Measurements from ENCODE around the gene CUL2. TPM values are rescaled to one million over a fixed set of nuclear protein-coding genes. Genes with fewer than 3 reads are reported as not detected.
A peak's percentile ranks its signal among the peaks of the same experiment; 100 is the strongest.

The CUL2 gene
- 10 to 100 TPM; 29.1 to 31.1 TPM for total RNA-seq
- long read RNA-seq, donor 1, full-length matches to known transcripts: 6 of 9 reads
- long read RNA-seq, donor 1, partial matches to known transcripts: 2 of 9 reads
- long read RNA-seq, donor 1, other reads (novel, unspliced or antisense): 1 of 9 reads
- long read RNA-seq, donor 2, full-length matches to known transcripts: 15 of 19 reads
- long read RNA-seq, donor 2, partial matches to known transcripts: 3 of 19 reads
- long read RNA-seq, donor 2, other reads (novel, unspliced or antisense): 1 of 19 reads

DNA sequence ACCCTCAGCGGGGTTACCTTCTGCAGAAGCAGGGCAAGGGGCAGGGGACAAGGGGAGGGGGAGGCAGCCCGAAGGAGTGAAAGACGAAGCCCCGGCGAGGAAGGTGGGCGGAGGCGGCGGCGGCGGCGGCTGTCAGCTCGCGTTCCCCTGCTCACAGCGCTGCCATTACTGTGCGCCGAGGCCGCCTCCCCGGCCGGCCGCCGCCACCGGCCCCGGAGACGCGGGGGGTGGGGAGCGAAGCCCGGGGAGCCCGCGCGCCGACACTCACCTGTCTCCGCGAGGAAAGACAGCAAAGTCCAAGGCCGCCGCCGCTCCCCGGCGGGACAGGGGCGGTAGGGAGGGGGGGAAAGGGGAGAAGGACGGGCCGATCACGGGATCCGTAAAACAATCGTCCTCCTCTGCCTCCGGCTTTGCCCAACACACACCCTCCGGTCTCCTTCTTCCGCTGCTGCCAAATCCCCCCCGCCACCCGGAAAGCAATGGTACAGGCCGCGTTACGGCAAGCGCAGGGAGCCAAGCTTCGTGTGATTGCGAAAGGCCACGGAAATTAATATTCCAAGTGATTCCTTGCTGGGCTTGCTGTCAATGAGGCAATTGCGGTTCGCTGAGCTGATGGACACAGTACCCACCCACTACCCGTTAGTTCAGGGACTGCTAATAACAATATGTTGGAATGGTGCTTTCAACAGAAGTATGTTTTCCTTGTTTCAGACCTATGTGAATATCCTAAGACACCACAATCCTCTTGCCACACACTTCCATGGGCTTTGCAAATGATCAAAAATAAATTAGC is at the start of gene CUL2:
Gene CUL2, minus strand, starts transcription at position 180 of the 793 bp plus-strand sequence. CDS start 19,024 bp downstream, outside the sequence.
- intact Hi-C loops (cut with DNase I): no loop called here
- peak; percentile 97 for DNase-seq (ENCODE audit: low spot score)

DNA sequence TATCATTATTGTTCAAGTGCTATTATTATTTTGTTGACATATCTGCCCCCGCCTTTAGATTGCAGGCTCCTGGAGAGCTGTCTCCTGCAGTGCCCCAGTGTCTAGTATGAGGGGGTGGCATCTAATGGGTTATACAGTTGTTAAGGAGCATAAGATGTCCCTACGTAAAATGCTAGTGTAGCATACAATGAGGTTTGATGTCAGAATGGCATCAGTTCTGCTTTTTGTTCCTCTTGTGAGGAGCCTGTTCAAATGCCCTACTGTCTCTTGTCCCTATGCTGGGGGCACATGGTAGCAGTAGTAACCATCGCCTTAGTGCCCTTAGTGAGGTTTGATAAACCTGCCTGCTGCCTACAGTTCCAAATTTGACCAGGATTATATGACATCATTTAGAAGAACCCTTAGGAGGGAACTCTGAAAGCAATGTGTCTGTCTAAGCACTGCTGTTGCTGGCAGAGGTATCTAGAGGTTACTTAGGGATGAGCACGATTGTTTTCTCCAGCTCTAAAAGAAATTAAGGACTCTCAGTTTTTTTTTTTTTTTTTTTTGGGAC is 46.2 kb upstream of the CUL2 start:
- DNase-seq (ENCODE audit: low spot score): no peak
- intact Hi-C loops (cut with DNase I): no loop called here

- intact Hi-C loops (cut with DNase I): no loop called here
- DNase-seq (ENCODE audit: low spot score): no peak
Observed at GRCh38 chr10:35135861-35136260, 45.7 kb upstream of the CUL2 start.

DNA sequence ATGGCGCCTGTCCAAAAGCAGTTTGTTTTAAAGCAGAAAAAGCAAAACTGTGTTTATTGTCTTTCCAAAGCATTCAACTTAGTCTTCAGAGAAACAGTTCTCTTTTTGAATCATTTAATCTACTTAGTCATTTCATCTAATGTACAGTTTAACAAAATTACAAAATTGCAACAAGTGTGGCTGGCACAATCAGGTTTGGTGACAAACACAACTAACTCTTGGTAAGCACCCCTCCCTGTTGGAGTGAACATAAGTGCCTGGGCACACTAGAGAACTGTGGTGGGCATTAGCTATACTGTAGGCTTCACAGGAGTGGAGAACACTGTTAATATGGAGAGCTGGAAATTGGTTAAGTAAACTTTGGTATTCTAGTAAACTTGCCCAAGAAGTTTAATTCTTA is 43.4 kb upstream of the CUL2 start:
- intact Hi-C loops (cut with DNase I): no loop called here
- no peak for DNase-seq (ENCODE audit: low spot score)

GRCh38 chr10:35132727-35133126 is 42.6 kb upstream of the CUL2 start:
- intact Hi-C loops (cut with DNase I): no loop called here
- no peak for DNase-seq (ENCODE audit: low spot score)

GRCh38 chr10:35130663-35131062 is 40.5 kb upstream of the CUL2 start:
- intact Hi-C loops (cut with DNase I): no loop called here
- no peak for DNase-seq (ENCODE audit: low spot score)

DNA sequence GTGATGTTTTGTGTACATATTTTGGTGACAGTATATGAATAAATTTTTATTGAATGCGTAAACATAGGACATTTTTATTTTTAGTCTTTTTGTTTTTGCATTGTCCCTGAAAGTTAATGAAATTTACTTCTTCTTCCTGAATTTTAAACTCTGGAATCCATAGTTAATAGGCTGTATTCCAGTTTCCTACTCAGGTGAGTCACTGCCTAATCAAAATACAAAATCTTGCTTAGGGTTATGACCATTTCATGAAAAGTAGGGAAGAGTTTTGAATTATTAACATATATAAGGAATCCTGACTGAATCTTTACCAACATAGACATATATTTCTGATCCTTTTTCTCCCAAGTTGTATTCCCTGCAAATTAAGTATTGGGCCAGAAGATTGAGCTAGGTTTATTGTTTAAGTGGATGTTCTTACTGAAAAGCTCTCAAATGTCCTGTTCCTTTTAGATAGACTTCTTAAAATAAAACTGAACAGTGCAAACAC is 39.1 kb upstream of the CUL2 start:
- intact Hi-C loops (cut with DNase I): loop anchor here in 1 of 2 donors (5.0 kb wide), 1 partner anchor 68 kb away; no protein-coding TSS in a partner anchor
- no peak for DNase-seq (ENCODE audit: low spot score)

DNA sequence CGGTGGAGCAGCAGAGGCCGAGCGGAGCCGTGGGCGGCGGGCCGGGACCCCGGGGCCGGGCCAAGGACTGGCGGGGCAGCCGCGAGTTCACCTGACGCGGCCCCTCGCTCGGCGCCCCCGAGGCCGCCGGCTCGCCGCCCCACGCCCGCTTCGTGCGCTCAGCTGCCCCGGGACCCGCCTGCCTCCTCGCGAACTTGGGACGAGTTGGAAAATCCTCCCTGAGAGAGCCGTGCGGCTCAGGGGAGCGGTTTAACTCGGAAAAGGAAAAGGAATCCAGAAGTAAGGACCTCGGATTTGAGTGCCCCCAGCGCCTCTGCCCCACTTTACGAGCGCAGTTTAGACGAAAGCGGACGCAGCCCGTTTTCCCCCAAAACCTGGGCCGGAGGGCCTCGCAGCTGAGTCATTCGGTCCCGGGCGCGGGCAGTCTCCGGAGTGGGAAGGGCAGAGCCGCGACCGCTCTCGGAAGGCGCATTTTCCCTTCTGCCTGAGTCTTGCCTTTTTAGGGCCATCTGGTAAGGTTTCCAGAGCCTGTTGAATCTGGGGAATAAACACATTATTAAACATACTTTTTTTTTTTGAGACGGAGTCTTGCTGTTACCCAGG is 37.2 kb upstream of the CUL2 start:
- intact Hi-C loops (cut with DNase I): loop anchor here in 1 of 2 donors (5.0 kb wide), 1 partner anchor 70 kb away; no protein-coding TSS in a partner anchor
- peak; percentile 93 for DNase-seq (ENCODE audit: low spot score)

DNA sequence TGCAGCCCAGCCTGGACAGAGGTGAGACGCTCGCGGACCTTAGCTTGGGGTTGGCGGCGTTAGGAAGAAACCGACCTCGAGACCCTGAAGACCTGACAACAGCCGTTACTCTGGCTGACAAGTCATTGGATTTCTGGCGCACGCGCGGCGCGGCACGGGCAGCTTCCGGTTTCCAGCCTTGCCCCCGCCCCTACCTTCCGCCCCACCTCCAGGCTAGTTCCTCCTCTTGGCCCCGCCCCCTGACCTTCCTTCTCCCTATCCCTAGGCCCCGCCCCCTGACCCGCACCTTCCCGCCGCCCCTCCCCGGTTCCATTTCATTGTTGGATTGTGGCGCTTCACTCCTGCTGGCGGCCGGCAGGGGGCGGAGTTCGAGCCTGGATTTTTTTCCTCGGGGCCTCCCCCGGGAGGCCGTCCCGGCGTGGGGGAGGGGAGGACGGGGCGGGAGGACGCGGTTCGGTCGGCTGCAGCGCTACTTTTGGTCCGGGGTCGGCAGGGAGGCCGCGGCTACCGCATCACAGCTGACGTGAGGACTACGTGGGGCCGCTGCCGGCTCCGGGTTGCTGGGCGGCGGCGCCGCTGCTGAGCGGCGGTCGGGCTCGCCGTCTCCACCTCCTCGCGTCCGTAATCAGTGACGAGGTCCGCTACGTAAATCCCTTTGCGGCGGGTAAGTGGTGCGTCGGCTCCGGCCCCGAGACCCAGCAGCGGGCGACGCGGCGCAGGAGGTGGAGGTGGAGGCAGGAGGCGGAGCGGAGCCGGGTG is 36.6 kb upstream of the CUL2 start, which contains the start of gene CREM:
Gene CREM, plus strand, starts transcription at position 317 of the 759 bp plus-strand sequence. CDS start 10,990 bp downstream, outside the sequence.
- DNase-seq (ENCODE audit: low spot score): peak; percentile 99
- intact Hi-C loops (cut with DNase I): loop anchor here in 1 of 2 donors (5.0 kb wide), 1 partner anchor 71 kb away; no protein-coding TSS in a partner anchor

GRCh38 chr10:35126062-35126529 is 36.0 kb upstream of the CUL2 start:
- no peak for DNase-seq (ENCODE audit: low spot score)
- intact Hi-C loops (cut with DNase I): loop anchor here in 1 of 2 donors (5.0 kb wide), 1 partner anchor 71 kb away; no protein-coding TSS in a partner anchor

DNA sequence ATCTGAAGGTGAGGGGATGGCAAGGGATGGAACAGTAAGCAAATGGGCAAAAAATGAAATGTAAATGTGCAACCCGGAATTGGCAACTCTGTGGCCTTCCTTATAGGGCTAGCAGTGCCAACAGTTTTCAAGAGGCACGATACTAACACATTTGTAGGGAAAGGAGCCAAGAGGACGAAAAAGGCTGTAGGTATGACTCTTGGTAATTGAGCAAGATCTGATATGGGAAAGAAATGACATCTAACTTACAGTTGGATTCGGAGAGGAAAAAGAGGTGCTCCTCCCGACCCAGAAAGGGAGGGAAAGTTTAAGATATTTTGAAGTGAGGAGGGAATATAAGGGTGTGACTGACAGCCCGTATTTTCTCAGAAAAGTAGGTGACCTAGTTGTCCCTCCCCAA is 34.4 kb upstream of the CUL2 start:
- intact Hi-C loops (cut with DNase I): loop anchor here in 1 of 2 donors (5.0 kb wide), 1 partner anchor 93 kb away; no protein-coding TSS in a partner anchor
- DNase-seq (ENCODE audit: low spot score): no peak

- intact Hi-C loops (cut with DNase I): loop anchor here in 1 of 2 donors (10.0 kb wide), 1 partner anchor 95 kb away; no protein-coding TSS in a partner anchor
- no peak for DNase-seq (ENCODE audit: low spot score)
Observed at GRCh38 chr10:35119378-35119777, 29.2 kb upstream of the CUL2 start.

GRCh38 chr10:35112571-35112970 is 22.4 kb upstream of the CUL2 start:
- no peak for DNase-seq (ENCODE audit: low spot score)
- intact Hi-C loops (cut with DNase I): loop anchor here in 1 of 2 donors (10.0 kb wide), 1 partner anchor 102 kb away; no protein-coding TSS in a partner anchor

- no peak for DNase-seq (ENCODE audit: low spot score)
- intact Hi-C loops (cut with DNase I): no loop called here
Observed at GRCh38 chr10:35103882-35104281, 13.7 kb upstream of the CUL2 start.

GRCh38 chr10:35097510-35097909 is 7.4 kb upstream of the CUL2 start:
- intact Hi-C loops (cut with DNase I): no loop called here
- DNase-seq (ENCODE audit: low spot score): no peak

DNA sequence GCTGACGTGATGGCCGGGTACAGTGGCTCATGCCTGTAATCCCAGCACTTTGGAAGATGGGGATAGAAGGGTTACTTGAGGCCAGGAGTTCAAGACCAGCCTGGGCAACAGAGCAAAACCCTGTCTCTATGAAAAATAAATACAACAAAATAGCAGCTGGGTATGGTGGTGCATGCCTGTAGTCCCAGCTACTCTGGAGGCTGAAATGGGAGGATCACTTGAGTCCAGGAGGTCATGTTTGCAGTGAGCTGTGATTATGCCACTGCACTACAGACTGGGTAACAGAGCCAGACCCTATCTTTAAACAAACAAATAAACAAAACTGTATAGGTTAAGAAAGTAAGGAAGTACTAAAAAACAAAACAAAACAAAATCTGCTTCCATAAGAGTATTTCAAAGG is 6.2 kb upstream of the CUL2 start:
- DNase-seq (ENCODE audit: low spot score): no peak
- intact Hi-C loops (cut with DNase I): no loop called here

DNA sequence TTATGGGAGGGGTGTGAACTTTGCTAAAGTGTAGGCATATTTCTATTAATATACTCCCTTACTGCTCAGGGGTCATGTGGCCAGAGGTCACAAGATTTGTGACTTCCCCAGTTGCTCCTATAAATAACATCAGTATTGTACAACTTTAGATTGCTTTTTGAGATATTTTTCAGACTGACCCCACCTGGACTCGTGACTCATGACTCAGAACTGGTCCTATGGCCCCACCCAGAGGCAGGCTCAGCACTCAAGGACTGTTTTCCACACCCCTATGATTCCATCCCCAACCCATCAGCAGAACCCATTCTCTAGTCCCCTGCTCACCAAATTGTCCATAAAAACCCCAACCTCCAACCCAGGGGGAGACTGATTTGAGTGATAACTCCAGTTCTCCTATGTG is 2.7 kb upstream of the CUL2 start:
- intact Hi-C loops (cut with DNase I): no loop called here
- DNase-seq (ENCODE audit: low spot score): no peak

- no peak for DNase-seq (ENCODE audit: low spot score)
- intact Hi-C loops (cut with DNase I): no loop called here
Observed at GRCh38 chr10:35091994-35092790, 2.1 kb upstream of the CUL2 start.

Data from posterior vena cava (tissue), 2 donors.